ENCODE measurements around the gene ZNF613. TPM values are rescaled to one million over a fixed set of nuclear protein-coding genes. Genes with fewer than 3 reads are reported as not detected.
A peak's percentile ranks its signal among the peaks of the same experiment; 100 is the strongest.

The ZNF613 gene
- total RNA-seq, 1 experiment from 2014 or later, result 4.9 TPM

GRCh38 chr19:51887522-51888498 lies 39.5 kb upstream of the ZNF613 start, which contains the start of gene ZNF577:
Gene ZNF577 (minus strand): TSS chr19:51887951. CDS start chr19:51880382, 7,569 bp downstream.
- POLR2A ChIA-PET, result no interaction called here
- DNase-seq (ENCODE audit: unreplicated experiment), result no peak
- TF ChIP-seq CTCF (IDR thresholded peaks at IDR 0.05; ENCODE audit: unreplicated experiment), result no peak
- H3K36me3 Mint-ChIP-seq (ENCODE audit: insufficient read depth, unreplicated experiment), result peaks cover 51% of the 10 kb centered on the region
- intact Hi-C loops (cut with micrococcal nuclease), result no loop called here
- peak within 1 kb of the TSS; percentile 49 for H3K27ac Mint-ChIP-seq (ENCODE audit: low read depth, unreplicated experiment)
- H3K9me3 Mint-ChIP-seq (ENCODE audit: unreplicated experiment), result peaks cover 31% of the 10 kb centered on the region
- no peaks in the 10 kb centered on the region for H3K4me1 Mint-ChIP-seq (ENCODE audit: insufficient read depth, unreplicated experiment)
- CTCF ChIA-PET, result no interaction called here
- no peaks in the 10 kb centered on the region for H3K27me3 Mint-ChIP-seq (ENCODE audit: insufficient read depth, unreplicated experiment)
- H3K4me3 Mint-ChIP-seq (ENCODE audit: unreplicated experiment), result peak within 1 kb of the TSS; percentile 78
- BruUV-seq (replicated peaks), result no TSS peak

GRCh38 chr19:51889934-51890333 lies 37.3 kb upstream of the ZNF613 start:
- ChIA-PET CTCF (no interaction called here), POLR2A (no interaction called here)
- Mint-ChIP-seq H3K4me3 (ENCODE audit: unreplicated experiment) (no peak overlapping the region), H3K27me3 (ENCODE audit: insufficient read depth, unreplicated experiment) (no peaks in the 10 kb centered on the region), H3K36me3 (ENCODE audit: insufficient read depth, unreplicated experiment) (peaks cover 59% of the 10 kb centered on the region), H3K4me1 (ENCODE audit: insufficient read depth, unreplicated experiment) (no peaks in the 10 kb centered on the region), H3K27ac (ENCODE audit: low read depth, unreplicated experiment) (no peak overlapping the region), H3K9me3 (ENCODE audit: unreplicated experiment) (peaks cover 36% of the 10 kb centered on the region)
- intact Hi-C loops (cut with micrococcal nuclease), result no loop called here
- BruUV-seq (replicated peaks), result no TSS peak
- no peak for TF ChIP-seq CTCF (IDR thresholded peaks at IDR 0.05; ENCODE audit: unreplicated experiment)
- DNase-seq (ENCODE audit: unreplicated experiment), result no peak

GRCh38 chr19:51891193-51891747 lies 36.0 kb upstream of the ZNF613 start:
- peaks cover 46% of the 10 kb centered on the region for H3K9me3 Mint-ChIP-seq (ENCODE audit: unreplicated experiment)
- peaks cover 72% of the 10 kb centered on the region for H3K36me3 Mint-ChIP-seq (ENCODE audit: insufficient read depth, unreplicated experiment)
- BruUV-seq (replicated peaks), result TSS peak; percentile 5
- H3K4me1 Mint-ChIP-seq (ENCODE audit: insufficient read depth, unreplicated experiment), result no peaks in the 10 kb centered on the region
- no peak overlapping the region for H3K4me3 Mint-ChIP-seq (ENCODE audit: unreplicated experiment)
- no peak for DNase-seq (ENCODE audit: unreplicated experiment)
- ChIA-PET POLR2A (interaction anchor here (0.7 kb wide), 1 partner anchor 285 kb away, joined by 3 read pairs; no protein-coding TSS in a partner anchor), CTCF (interaction anchor here (0.7 kb wide), 1 partner anchor 48 kb away, joined by 3 read pairs; no protein-coding TSS in a partner anchor)
- TF ChIP-seq CTCF (IDR thresholded peaks at IDR 0.05; ENCODE audit: unreplicated experiment), result no peak
- no peaks in the 10 kb centered on the region for H3K27me3 Mint-ChIP-seq (ENCODE audit: insufficient read depth, unreplicated experiment)
- intact Hi-C loops (cut with micrococcal nuclease), result no loop called here
- no peak overlapping the region for H3K27ac Mint-ChIP-seq (ENCODE audit: low read depth, unreplicated experiment)

GRCh38 chr19:51901860-51902259 lies 25.4 kb upstream of the ZNF613 start:
- DNase-seq (ENCODE audit: unreplicated experiment), result no peak
- ChIA-PET CTCF (no interaction called here), POLR2A (no interaction called here)
- no TSS peak for BruUV-seq (replicated peaks)
- no peak overlapping the region for H3K4me3 Mint-ChIP-seq (ENCODE audit: unreplicated experiment)
- TF ChIP-seq CTCF (IDR thresholded peaks at IDR 0.05; ENCODE audit: unreplicated experiment), result no peak
- peaks cover 48% of the 10 kb centered on the region for H3K36me3 Mint-ChIP-seq (ENCODE audit: insufficient read depth, unreplicated experiment)
- intact Hi-C loops (cut with micrococcal nuclease), result no loop called here
- H3K27me3 Mint-ChIP-seq (ENCODE audit: insufficient read depth, unreplicated experiment), result no peaks in the 10 kb centered on the region
- peaks cover 7% of the 10 kb centered on the region for H3K9me3 Mint-ChIP-seq (ENCODE audit: unreplicated experiment)
- H3K4me1 Mint-ChIP-seq (ENCODE audit: insufficient read depth, unreplicated experiment), result no peaks in the 10 kb centered on the region
- no peak overlapping the region for H3K27ac Mint-ChIP-seq (ENCODE audit: low read depth, unreplicated experiment)
